Measurements from ENCODE around the gene ATAD3B. TPM values are rescaled to one million over a fixed set of nuclear protein-coding genes. Genes with fewer than 3 reads are reported as not detected.

Gene ATAD3B
- total and polyA plus RNA-seq, 2 of the 13 experiments (the other 11 are each of a cell fraction or from before 2014, with no cell fraction given): 9.6 to 31.1 TPM

DNA sequence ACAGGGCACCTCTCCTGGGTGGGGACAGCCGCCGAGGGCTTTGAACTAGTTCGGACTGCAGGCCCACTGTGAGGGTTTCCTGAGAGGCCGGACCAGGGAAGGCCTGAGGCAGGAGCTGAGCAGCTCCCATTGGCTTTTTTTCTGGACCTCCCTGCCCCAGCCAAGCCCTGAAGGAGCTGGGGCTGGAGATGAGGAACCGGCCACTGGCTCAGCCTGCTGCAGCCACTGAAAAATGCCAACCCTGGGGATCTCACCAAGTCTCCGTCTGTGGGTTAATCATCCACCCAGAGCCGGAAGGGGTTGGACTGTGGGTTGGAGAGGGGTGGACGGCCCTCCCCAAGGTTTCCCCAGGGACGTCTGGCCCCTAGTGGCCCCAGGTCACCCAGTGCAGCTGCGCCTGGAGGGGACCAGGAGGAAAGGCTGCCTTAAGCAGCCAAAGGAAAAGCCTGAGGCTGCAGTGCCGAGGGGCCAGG lies 33.6 kb upstream of the ATAD3B start (continued):
- TF ChIP-seq, protein P1, sequence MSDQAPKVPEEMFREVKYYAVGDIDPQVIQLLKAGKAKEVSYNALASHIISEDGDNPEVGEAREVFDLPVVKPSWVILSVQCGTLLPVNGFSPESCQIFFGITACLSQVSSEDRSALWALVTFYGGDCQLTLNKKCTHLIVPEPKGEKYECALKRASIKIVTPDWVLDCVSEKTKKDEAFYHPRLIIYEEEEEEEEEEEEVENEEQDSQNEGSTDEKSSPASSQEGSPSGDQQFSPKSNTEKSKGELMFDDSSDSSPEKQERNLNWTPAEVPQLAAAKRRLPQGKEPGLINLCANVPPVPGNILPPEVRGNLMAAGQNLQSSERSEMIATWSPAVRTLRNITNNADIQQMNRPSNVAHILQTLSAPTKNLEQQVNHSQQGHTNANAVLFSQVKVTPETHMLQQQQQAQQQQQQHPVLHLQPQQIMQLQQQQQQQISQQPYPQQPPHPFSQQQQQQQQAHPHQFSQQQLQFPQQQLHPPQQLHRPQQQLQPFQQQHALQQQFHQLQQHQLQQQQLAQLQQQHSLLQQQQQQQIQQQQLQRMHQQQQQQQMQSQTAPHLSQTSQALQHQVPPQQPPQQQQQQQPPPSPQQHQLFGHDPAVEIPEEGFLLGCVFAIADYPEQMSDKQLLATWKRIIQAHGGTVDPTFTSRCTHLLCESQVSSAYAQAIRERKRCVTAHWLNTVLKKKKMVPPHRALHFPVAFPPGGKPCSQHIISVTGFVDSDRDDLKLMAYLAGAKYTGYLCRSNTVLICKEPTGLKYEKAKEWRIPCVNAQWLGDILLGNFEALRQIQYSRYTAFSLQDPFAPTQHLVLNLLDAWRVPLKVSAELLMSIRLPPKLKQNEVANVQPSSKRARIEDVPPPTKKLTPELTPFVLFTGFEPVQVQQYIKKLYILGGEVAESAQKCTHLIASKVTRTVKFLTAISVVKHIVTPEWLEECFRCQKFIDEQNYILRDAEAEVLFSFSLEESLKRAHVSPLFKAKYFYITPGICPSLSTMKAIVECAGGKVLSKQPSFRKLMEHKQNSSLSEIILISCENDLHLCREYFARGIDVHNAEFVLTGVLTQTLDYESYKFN (CRISPR knock-in tag; conservative IDR thresholded peaks at IDR 0.05): peak; percentile 64
- TF ChIP-seq, protein P2, sequence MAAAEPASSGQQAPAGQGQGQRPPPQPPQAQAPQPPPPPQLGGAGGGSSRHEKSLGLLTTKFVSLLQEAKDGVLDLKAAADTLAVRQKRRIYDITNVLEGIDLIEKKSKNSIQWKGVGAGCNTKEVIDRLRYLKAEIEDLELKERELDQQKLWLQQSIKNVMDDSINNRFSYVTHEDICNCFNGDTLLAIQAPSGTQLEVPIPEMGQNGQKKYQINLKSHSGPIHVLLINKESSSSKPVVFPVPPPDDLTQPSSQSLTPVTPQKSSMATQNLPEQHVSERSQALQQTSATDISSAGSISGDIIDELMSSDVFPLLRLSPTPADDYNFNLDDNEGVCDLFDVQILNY (CRISPR knock-in tag; conservative IDR thresholded peaks at IDR 0.05): no peak
- TF ChIP-seq ETV5 (CRISPR knock-in tag; IDR thresholded peaks at IDR 0.05; ENCODE audit: borderline replicate concordance): peak; percentile 85
- no peak for TF ChIP-seq HMG20A (CRISPR knock-in tag; IDR thresholded peaks at IDR 0.05; ENCODE audit: borderline replicate concordance)
- peak; percentile 79 for TF ChIP-seq MED1 (CRISPR knock-in tag; IDR thresholded peaks at IDR 0.05)
- no peak for TF ChIP-seq ZNF367 (CRISPR knock-in tag; IDR thresholded peaks at IDR 0.05; ENCODE audit: borderline replicate concordance)
- 0 out of 2 replicates have a peak, but pooled peaks have one; percentile 39 for TF ChIP-seq HOXA5 (CRISPR knock-in tag; IDR thresholded peaks at IDR 0.05)
- TF ChIP-seq ZNF563 (CRISPR knock-in tag; IDR thresholded peaks at IDR 0.05): no peak
- TF ChIP-seq NONO (IDR thresholded peaks at IDR 0.05): no peak
- TF ChIP-seq NONO (CRISPR knock-in tag; conservative IDR thresholded peaks at IDR 0.05): peak; percentile 61; the same call in 1 of the 2 replicates
- TF ChIP-seq KDM6A (CRISPR knock-in tag; IDR thresholded peaks at IDR 0.05; ENCODE audit: low read depth): 0 out of 2 replicates have a peak, but pooled peaks have one; percentile 34
- TF ChIP-seq ZNF205 (CRISPR knock-in tag; IDR thresholded peaks at IDR 0.05): peak; percentile 30; the same call in 1 of the 2 replicates
- TF ChIP-seq, protein P3, sequence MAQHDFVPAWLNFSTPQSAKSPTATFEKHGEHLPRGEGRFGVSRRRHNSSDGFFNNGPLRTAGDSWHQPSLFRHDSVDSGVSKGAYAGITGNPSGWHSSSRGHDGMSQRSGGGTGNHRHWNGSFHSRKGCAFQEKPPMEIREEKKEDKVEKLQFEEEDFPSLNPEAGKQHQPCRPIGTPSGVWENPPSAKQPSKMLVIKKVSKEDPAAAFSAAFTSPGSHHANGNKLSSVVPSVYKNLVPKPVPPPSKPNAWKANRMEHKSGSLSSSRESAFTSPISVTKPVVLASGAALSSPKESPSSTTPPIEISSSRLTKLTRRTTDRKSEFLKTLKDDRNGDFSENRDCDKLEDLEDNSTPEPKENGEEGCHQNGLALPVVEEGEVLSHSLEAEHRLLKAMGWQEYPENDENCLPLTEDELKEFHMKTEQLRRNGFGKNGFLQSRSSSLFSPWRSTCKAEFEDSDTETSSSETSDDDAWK (CRISPR knock-in tag; IDR thresholded peaks at IDR 0.05): no peak
- TF ChIP-seq SALL1 (CRISPR knock-in tag; IDR thresholded peaks at IDR 0.05): peak; percentile 35; the same call in 1 of the 2 replicates
- no peak for TF ChIP-seq NR3C1 (CRISPR knock-in tag; IDR thresholded peaks at IDR 0.05)
- TF ChIP-seq GATA4 (IDR thresholded peaks at IDR 0.05; ENCODE audit: borderline replicate concordance, low read depth): peak; percentile 56; the same call in 1 of the 2 replicates
- 0 out of 2 replicates have a peak, but pooled peaks have one; percentile 50 for TF ChIP-seq ERF (CRISPR knock-in tag; IDR thresholded peaks at IDR 0.05)
- TF ChIP-seq ZNF207 (IDR thresholded peaks at IDR 0.05; ENCODE audit: borderline replicate concordance): no peak
- peak; percentile 65; the same call in 1 of the 2 replicates for TF ChIP-seq KMT2A (CRISPR knock-in tag; IDR thresholded peaks at IDR 0.05)
- TF ChIP-seq ZNF775 (CRISPR knock-in tag; IDR thresholded peaks at IDR 0.05; ENCODE audit: borderline replicate concordance): no peak
- no peak for TF ChIP-seq SUZ12 (IDR thresholded peaks at IDR 0.05; ENCODE audit: low read depth, low read length)
- no peak for TF ChIP-seq PRPF4 (IDR thresholded peaks at IDR 0.05; ENCODE audit: low read depth, low read length, poor library complexity, severe bottlenecking)
- TF ChIP-seq HCFC1 (IDR thresholded peaks at IDR 0.05; ENCODE audit: low read depth, low read length): no peak
- no peak for TF ChIP-seq ZNF674 (CRISPR knock-in tag; IDR thresholded peaks at IDR 0.05; ENCODE audit: low read depth)
- TF ChIP-seq TMF1 (CRISPR knock-in tag; IDR thresholded peaks at IDR 0.05; ENCODE audit: low read depth): no peak
- TF ChIP-seq MATR3 (CRISPR knock-in tag; IDR thresholded peaks at IDR 0.05): no peak
- TF ChIP-seq ELF1 (CRISPR knock-in tag; IDR thresholded peaks at IDR 0.05): peak; percentile 76
- TF ChIP-seq ZNF501 (CRISPR knock-in tag; IDR thresholded peaks at IDR 0.05): 0 out of 2 replicates have a peak, but pooled peaks have one; percentile 47
- TF ChIP-seq ZNF256 (CRISPR knock-in tag; conservative IDR thresholded peaks at IDR 0.05): no peak
